T-helper 1 cell (primary cell): ENCODE data around the gene MYADML2.
"Not testable (repeated sequence)": the region's sequence is repeated elsewhere in the genome, so short reads cannot be mapped to it uniquely, and the experiment has no call there.

Experiments
- DNase-seq, 5 donors: peaks; one replicate each; pipeline ENCODE4 v3.0.0-alpha.2; 2012 to 2020
- total RNA-seq, 4 donors: gene quantifications; one replicate each; lab custom pipeline; 2026; lab: John Stamatoyannopoulos, UW

The MYADML2 gene
- total RNA-seq, result 0 reads per million in 4 donors

- DNase-seq, result no peak
These were observed at the start of gene MYADML2 for GRCh38 chr17:81947189-81947588. Gene MYADML2 (minus strand): TSS chr17:81947233. CDS start chr17:81941741, 5,492 bp downstream.

GRCh38 chr17:81996232-81996756, 49.3 kb upstream of the MYADML2 start:
- no peak for DNase-seq

GRCh38 chr17:81995463-81996231, 48.6 kb upstream of the MYADML2 start:
- DNase-seq, result no peak

GRCh38 chr17:81994593-81995462, 47.8 kb upstream of the MYADML2 start:
- no peak for DNase-seq

GRCh38 chr17:81993729-81994592, 46.9 kb upstream of the MYADML2 start:
- DNase-seq, result no peak

DNA sequence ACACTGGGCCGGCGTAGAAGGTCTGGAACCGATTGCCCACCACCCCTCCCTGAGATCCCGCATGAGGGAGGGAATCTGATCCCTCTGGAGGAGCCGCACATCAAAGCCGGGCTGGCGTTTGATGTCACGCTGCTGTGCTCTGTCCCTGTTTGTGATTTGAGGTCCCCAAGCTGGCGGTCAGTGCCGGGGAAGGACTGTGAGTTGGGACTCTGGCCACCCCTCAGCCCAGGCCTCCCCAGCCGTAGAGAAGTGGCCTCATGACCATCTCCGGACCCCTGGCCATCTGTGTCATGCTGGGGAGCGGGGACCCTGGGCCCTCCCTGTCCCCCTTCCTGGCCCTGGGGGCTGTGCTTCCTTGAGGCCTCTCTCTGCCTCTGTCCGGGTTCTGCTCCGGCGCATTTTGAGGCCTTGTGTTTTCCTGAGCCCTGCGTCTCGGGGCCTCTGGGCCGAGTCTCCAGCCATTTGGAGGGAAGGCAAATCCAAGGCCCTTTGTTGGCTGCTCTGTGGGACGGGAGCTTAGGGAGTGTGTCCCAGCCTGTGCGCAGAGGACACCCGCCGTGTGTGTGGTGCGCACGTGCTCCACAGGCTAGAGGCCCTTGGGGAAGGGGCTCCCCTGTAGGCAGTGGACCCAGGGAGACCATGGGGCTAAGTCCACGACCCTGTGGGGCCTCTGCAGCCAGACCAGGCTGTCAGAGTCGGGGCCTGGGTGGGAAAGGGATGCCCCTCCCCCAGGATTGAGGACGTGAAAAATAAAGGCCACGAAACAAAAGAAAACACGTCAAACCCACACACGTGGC, 45.5 kb upstream of the MYADML2 start:
- DNase-seq, result no peak

DNA sequence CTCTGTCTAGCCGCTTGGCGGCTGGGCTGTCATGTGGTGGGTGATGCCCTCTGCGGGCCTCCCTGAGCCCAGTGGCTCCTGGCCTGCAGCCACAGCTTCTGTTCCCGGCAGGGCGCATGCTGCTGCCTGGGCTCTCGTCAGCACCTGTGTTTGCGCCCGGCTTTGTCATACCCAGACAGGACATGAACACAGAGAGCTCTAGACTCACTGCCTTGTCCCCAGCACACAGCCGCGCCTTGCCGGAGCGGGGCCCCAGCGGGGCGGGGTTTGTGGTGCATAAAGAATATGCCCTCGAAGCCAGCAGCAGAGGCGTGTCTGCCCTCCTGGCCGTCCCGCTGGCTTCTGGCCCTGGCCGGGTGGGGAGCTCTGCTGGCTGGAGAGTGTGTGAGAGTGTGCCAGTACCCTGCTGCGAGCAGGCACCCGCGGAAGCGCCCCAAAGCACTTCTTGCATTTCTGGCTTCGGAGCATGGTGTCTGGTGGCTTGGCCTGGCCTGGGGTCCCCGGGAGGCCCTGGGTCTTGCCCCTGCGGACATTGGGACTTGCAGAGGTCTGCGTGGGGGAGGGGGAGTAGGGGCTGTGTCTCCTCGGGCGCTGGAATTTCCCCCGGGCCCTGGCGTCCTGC, 44.8 kb upstream of the MYADML2 start:
- DNase-seq, result no peak

DNA sequence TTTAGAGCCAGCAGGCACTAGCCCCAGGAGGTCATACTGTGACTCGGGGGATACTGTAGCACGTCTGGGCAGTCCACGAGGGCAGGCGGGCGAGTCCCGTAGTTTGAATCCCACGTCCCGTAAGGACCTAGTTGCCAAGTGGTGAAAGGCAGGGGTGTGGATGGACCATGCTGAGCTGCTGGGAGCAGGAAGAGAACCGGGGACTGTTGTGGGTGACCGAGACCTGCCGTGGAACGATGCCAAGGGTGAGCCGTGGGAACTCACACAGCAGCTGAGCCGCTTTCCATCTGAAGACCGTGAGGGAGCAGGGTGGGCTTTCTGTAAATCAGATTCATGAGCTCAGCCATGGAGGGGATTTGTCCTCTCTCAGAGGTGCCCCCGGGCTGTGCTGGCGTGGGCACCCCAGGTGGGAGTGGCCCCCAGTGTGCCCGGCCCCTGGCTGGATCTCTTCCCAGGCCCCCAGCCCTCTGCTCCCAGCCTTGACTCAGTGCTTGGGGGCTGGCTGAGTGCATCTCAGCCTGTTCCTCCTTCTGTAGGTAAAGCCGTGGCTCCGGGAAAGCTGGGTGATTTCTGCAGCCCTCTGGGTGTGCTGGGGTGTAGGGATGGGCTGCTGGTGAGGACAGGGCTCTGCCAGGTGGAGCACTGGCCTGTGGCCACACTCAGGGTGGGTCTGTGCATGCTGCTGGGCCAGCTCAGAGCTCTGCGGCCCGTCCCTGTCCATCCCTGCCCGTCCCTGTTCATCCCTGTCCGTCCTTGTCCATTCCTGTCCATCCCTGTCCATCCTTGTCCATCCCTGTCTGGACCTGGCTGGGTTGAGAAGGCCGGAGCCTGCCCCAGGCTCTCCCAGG, 44.0 kb upstream of the MYADML2 start:
- no peak for DNase-seq

- DNase-seq, result no peak
These were observed 40.2 kb upstream of the MYADML2 start for GRCh38 chr17:81987161-81987770.

DNA sequence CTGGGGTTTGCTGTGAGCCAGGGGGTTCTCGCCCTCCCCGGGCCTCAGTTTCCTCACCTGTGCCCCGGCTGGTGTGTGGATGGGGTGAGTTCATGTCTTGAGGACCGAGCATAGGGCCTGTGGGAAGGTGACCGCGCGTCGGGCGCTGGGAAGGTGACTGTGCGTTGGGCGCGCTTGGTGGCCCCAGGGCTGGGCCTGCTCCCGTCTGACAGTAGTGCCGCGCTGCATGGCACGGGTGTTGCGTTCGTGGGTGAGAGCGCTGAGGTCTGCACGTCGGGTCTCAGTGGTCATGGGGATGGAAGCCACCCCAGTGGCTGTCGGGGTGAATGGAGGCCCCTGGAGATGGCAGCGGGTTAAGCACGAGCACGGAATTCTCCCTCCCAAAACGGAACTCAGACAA, 39.6 kb upstream of the MYADML2 start:
- DNase-seq, result no peak

DNA sequence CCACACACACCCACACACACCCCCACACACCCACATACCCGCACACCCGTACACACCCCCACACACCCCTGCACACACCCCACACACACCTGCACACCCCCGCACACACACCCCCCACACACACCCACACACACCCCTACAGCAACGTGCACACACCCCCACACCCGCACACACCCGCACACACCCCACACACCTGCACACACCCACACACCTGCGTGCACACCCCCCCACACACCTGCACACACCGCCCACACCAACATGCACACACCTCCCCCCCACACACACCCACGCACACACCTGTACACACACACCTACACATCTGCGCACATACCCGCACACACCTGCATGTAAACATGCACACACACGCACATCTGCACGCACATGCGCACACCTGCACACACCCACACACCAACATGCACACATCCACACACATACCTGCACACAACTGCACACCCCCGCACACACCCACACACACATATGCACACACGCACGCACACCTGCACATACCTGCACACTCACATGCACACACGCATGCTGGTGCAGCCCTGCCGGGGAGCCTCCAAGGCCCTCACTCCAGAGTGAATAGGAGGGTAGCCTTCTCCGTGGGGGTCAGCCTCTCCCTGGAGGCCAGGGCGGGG, 37.9 kb upstream of the MYADML2 start:
- no peak for DNase-seq

DNA sequence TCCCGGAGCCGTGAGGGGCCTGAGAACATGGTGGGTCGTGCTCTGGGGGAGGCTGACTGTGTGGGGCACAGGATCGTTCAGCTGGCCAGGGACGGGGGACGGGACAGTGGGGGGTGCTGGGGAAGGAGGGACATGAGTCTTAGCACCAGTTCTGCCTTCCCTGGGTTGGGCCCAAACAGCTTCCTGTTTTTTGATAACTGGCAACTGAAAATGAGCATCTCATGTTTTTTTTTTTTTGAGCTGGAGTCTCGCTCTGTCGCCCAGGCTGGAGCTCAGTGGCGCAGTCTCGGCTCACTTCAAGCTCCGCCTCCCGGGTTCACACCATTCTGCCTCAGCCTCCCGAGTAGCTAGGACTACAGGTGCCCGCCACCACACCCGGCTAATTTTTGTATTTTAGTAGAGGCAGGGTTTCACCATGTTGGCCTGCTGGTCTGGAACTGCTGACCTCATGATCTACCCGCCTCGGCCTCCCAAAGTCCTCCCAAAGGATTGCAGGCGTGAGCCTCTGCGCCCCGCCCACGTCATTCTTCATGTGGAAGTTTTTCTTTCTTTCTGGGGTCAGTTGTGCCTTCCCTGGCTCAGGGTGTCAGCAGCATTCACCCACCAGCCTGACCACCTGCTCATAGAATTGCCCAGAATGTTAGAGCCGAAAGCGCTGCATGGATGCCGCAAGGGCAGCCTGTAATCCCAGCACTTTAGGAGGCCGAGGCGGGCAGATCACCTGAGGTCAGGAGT, 36.8 kb upstream of the MYADML2 start:
- no peak for DNase-seq

DNA sequence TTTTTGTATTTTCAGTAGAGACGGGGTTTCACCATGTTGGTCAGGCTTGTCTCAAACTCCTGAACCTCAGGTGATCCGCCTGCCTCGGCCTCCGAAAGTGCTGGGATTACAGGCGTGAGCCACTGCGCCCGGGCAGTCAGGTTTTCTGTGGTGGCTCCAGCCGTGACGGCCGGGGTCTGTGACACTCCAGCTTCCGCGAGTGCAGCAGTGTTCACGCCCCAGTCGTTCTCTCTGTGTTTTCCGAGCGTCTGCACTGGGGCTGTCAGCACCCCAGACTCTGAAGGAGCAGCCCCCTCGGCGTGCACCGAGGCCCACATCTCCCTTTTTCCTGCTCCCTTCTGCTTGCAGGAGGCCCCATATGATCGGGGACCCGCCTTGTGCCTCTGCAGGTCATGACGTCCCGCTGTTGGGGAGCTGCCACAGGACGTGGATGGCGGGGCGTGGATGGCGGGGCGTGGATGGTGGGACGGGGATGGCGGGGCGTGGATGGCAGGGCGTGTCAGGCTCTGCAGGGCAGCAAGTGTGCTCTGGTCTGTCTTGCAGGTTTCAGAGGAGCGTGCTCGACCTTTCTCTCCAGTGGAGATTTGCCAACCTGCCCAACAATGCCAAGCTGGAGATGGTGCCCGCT, 36.1 kb upstream of the MYADML2 start:
- no peak for DNase-seq

- not testable (repeated sequence) for DNase-seq
These were observed 34.5 kb upstream of the MYADML2 start for GRCh38 chr17:81981511-81981910.

- DNase-seq, result no peak
These were observed 33.8 kb upstream of the MYADML2 start for GRCh38 chr17:81980707-81981343.

DNA sequence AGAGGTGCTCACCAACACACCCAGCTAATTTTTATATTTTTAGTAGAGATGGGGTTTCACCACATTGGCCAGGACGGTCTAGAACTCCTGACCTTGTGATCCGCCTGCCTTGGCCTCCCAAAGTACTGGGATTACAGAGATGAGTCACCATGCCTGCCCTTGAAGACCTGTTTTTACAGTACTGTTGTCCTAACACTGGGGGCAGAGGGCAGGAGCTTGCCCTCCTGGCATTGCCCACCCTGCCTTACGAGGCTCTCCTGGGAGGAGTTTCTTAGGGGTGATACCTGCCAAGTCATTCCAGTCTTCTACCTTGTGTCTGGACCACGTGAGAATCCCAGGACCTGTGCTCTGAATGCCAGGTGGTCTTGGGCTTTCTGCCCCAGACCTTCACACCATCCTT, 33.1 kb upstream of the MYADML2 start:
- no peak for DNase-seq

DNA sequence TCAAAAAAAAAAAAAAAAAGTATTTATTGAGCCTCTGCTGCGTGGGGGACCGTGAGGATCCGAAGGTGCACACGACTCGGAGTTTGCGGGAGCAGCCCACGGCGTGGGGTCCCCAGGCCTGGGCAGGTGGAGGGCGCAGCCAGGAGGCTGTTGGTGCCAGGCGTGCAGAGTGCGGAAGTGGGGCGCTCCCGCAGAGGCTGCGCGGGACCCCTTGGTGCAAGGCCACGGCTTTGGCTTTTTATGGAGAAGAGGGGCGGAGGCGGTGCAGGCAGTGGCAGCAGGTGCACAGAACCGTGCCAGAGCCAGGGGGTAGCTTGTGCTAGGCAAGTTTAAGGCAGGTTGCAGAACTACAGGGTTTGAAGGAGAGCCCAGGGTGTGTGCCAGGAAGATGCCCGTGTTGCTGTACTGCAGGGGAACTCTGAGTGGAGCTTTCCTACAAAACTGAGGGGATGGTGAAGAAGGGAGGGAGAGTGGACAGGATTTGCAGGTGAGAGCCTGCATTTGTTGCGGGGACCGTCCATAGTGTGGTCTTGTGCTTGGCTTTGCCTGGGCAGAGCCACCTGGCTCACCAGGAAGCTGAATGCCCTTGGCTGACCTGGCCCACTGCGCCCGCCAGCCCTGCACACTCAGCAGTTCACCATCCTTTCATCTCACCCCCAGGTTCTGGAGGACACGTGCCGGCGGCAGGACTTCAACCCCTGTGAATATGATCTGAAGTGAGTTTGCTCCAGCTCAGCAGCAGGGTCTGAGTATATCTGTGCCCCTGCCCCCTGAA, 31.7 kb upstream of the MYADML2 start:
- no peak for DNase-seq
